K562 treated with DMSO at 1 percent for 4 hours (cell line): Measurements from ENCODE around the gene EBLN1. TPM values are rescaled to one million over a fixed set of nuclear protein-coding genes. Genes with fewer than 3 reads are reported as not detected.

ENCODE experiments used
- total RNA-seq: library from RNA; unstranded; fragments of 300-600 nt; gene quantifications from 2 replicates; pipeline ENCODE4 v1.2.3, GENCODE V29; 2022; ENCODE audit not compliant: insufficient read depth

EBLN1 gene
- total RNA-seq, result not detected in 2 replicates

DNA sequence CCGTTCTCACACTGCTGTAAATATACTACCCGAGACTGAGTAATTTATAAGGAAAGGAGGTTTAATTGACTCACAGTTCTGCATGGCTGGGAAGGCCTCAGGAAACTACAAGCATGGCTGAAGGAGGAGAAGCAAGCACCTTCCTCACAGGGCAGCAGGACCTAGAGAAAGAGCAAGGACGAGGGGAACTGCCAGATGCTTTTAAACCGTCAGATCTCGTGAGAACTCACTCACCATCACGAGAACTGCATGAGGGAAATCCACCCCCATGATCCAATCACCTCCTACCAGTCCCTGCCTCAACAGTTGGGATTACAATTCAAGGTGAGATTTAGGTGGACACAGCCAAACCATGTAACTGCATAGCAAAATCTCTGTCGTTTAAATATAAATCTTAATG, at the start of gene EBLN1:
TSS of gene EBLN1 (minus strand) at position 174 of the 400 bp plus-strand sequence. CDS start 8,032 bp downstream, outside the sequence.

Other genes starting within 250 kb of the EBLN1 start
- gene DNAJC1, start 214.3 kb downstream of the EBLN1 start, total RNA-seq, result 60.1 and 60.5 TPM in 2 replicates
- gene COMMD3, start 98.4 kb upstream of the EBLN1 start, total RNA-seq, result 74.8 and 86.7 TPM in 2 replicates
- 34.6 and 45.2 TPM in 2 replicates for gene BMI1, start 103.1 kb upstream of the EBLN1 start, total RNA-seq
- gene SPAG6, start 127.5 kb upstream of the EBLN1 start, total RNA-seq, result 6.1 and 9.8 TPM in 2 replicates